HFF-Myc (cell line): ENCODE measurements around the gene CLIP4.
A peak's percentile ranks its signal among the peaks of the same experiment; 100 is the strongest.

Experiments used
- DNase-seq: peaks from one replicate; pipeline ENCODE4 v3.0.0-alpha.2; 2011; ENCODE audit warnings: low read depth; ENCODE audit errors: extremely low read depth
- H3K4me3 ChIP-seq: replicated peaks from 2 replicates; pipeline ENCODE4 v1.5.1; 2011; ENCODE audit warnings: low read depth, mild to moderate bottlenecking, control low read depth, low read length
- TF ChIP-seq, protein P1 (sequence below): IDR thresholded peaks from 2 replicates; pipeline ENCODE4 v1.5.1; 2012; ENCODE audit warnings: mild to moderate bottlenecking, low read depth, low read length, control low read depth; ENCODE audit errors: missing control alignments

CLIP4 gene

DNA sequence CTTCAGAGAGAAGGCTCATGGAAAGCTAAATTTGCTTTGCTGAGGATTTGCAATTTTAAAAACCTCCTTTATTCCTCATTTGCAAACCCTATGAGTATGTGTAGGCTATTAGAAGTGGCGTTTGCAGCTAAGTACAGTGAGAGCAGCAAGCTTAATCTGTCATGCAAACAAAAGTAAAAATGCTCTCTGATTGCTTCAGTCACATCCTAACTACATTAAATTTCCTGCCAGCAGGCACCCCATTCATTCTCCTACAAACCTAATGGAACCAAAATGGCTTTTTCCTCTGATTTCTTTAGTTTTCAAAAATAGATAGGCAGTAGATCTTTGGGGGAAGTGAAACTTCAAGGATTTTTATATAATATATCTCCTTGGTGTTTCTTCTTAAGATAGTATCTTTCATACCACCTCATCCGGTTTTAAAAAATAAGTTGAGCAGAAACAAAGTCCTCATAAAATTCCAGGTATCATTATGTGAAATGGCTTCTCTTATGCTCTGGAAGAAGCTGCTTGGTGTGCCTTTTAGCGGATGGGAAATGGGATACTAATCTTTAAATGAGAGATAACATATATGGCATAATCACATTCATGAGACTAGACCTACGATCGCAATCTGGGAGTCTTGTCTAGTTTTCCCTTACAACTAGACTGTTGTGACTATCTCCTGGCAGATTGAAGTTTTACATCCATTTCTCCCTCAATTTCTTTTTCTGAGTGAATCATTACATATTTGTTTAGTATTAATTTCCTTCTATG, 49.1 kb downstream of the CLIP4 start:
- no peak for DNase-seq
- no peak overlapping the region for H3K4me3 ChIP-seq
- TF ChIP-seq, protein P1, sequence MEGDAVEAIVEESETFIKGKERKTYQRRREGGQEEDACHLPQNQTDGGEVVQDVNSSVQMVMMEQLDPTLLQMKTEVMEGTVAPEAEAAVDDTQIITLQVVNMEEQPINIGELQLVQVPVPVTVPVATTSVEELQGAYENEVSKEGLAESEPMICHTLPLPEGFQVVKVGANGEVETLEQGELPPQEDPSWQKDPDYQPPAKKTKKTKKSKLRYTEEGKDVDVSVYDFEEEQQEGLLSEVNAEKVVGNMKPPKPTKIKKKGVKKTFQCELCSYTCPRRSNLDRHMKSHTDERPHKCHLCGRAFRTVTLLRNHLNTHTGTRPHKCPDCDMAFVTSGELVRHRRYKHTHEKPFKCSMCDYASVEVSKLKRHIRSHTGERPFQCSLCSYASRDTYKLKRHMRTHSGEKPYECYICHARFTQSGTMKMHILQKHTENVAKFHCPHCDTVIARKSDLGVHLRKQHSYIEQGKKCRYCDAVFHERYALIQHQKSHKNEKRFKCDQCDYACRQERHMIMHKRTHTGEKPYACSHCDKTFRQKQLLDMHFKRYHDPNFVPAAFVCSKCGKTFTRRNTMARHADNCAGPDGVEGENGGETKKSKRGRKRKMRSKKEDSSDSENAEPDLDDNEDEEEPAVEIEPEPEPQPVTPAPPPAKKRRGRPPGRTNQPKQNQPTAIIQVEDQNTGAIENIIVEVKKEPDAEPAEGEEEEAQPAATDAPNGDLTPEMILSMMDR = no peak

DNA sequence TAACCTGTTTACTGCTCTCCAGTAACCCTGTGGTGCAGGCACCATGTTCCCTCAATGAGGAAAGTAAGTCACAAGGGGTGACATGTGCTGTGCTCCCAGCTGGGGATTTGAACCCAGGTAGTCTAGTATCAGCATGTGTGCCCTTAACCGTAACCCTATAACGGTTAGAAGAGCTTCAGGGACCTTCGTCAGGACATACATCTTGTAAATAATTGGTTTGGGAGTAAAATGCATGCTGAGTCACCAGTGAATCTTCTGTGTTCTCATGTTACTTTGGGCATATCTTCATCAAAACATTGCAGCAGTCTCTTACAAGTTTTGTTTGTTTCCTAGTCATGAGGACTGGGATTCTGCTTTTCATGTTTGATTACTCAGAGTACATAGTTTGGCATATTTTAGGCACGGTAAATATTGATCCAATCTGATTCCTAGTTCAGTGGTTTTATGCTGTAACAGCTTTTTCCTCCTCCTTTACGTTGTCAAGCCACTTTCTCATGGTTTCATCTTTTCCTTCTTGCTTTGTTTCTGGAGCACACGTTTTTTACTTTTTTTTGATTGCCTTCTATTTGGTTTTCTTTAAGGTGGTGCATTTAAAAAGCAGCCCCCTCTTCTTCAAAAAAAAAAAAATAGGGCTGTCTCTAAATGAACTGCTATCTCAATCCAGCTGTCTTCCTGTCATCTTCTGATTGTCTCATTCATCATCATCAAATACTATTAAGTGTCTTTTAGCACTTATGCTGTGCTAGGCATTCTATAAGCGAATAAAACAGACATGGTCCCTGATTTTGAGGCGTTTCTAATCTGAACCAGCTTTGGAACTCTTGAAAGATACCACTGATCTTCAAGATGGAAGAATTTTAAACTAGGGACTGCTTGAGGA, 50.4 kb downstream of the CLIP4 start:
- TF ChIP-seq, protein P1 = no peak
- DNase-seq = peak; percentile 82
- no peak overlapping the region for H3K4me3 ChIP-seq

GRCh38 chr2:29166242-29167039, 51.2 kb downstream of the CLIP4 start:
- no peak for DNase-seq
- TF ChIP-seq, protein P1 = no peak
- H3K4me3 ChIP-seq = no peak overlapping the region

DNA sequence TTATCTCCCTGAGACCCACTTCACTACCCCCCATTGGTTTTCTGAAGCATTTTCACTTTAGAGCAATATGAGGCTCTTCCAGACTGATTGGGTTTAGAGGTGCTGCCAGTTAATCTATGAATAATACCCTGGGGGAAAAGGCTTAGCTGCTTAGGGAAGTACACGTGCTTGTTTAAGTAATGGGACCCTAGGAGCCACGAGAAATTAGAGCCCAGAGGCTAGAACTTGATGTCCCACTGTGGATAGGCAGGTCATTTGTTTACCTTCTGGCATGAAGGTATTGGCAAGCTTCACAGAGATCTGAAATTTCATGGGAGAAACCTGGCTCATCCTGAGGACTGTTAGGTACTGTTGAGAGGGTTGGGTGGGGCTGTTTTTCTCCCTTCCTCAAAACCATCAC, 59.7 kb downstream of the CLIP4 start:
- TF ChIP-seq, protein P1 = no peak
- no peak for DNase-seq
- no peak overlapping the region for H3K4me3 ChIP-seq

- TF ChIP-seq, protein P1 = no peak
- no peak for DNase-seq
- H3K4me3 ChIP-seq = no peak overlapping the region
Measured at GRCh38 chr2:29175338-29175737, 60.1 kb downstream of the CLIP4 start.

DNA sequence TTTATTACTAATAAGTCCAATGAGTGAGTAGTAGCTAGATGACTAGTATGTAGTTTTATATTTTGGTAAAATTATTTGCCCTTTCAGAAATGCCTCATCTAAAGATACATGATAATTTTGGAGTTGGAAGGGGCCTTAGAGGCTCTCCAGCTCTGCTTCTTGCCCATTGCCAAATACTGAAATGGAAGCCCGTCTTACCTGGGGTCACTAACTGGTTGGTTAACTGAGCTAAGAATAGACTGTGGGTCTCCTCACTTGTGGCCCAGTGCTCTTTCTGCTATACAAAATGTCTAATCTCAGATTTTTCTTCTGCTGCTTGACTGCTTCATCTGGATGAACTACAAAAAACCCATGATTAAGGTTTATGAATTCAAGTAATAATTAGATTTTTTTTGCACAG, 67.1 kb downstream of the CLIP4 start:
- DNase-seq = no peak
- H3K4me3 ChIP-seq = no peak overlapping the region
- TF ChIP-seq, protein P1 = no peak
